Kidney (tissue), 14 donors: ENCODE measurements around the gene ZG16. TPM values are rescaled to one million over a fixed set of nuclear protein-coding genes. Genes with fewer than 3 reads are reported as not detected.
"Not testable (repeated sequence)": the region's sequence is repeated elsewhere in the genome, so short reads cannot be mapped to it uniquely, and the experiment has no call there.

Source experiments
- DNase-seq, 5 donors: peaks; one replicate each; pipeline ENCODE4 v3.0.0-alpha.2; 2013 to 2020
- FAIRE-seq: peaks from 2 replicates; lab custom pipeline; 2012; peaks lifted over from hg19 to GRCh38; lab: Jason Lieb, UNC
- H3K27ac ChIP-seq, 2 donors: one replicate each; pipeline ENCODE4 v1.7.0; 2013; ENCODE audit warnings: low read depth in 2 of 2, low read length in 2 of 2, inconsistent platforms in 1 of 2
- H3K27me3 ChIP-seq: one replicate; pipeline ENCODE4 v1.7.1; 2013; ENCODE audit warnings: low read length, inconsistent platforms; ENCODE audit not compliant: control insufficient read depth, insufficient read depth
- H3K36me3 ChIP-seq, 3 donors: one replicate each; pipeline versions ENCODE4 v1.7.0 to v1.7.1; 2013; ENCODE audit warnings: low read length in 3 of 3, control low read depth in 1 of 3, inconsistent platforms in 1 of 3; ENCODE audit not compliant: insufficient read depth in 3 of 3, control insufficient read depth in 2 of 3
- H3K4me1 ChIP-seq, 3 donors: one replicate each; pipeline versions ENCODE4 v1.7.0 to v1.7.1; 2013; ENCODE audit warnings: low read length in 3 of 3, inconsistent platforms in 1 of 3, low read depth in 1 of 3; ENCODE audit not compliant: control insufficient read depth in 2 of 3, insufficient read depth in 2 of 3
- H3K4me3 ChIP-seq, 3 donors: one replicate each; pipeline versions ENCODE4 v1.7.0 to v1.8.1; 2013; ENCODE audit warnings: low read length in 3 of 3, control low read depth in 1 of 3, inconsistent platforms in 1 of 3
- H3K9ac ChIP-seq, 3 donors: one replicate each; pipeline versions ENCODE4 v1.7.0 to v1.7.1; 2013; ENCODE audit warnings: low read length in 3 of 3, control low read depth in 1 of 3, inconsistent platforms in 1 of 3
- H3K9me3 ChIP-seq, 3 donors: one replicate each; pipeline versions ENCODE4 v1.7.0 to v1.7.1; 2013; ENCODE audit warnings: low read length in 3 of 3, control low read depth in 1 of 3, inconsistent platforms in 1 of 3; ENCODE audit not compliant: control insufficient read depth in 2 of 3, insufficient read depth in 1 of 3
- intact Hi-C: fragments of 100-400 bp; cut with DNase I; formaldehyde crosslinking; loops from one replicate; pipeline ENCODE4 v1.11.1; 2022
- polyA plus RNA-seq: library from polyadenylated mRNA; stranded (reverse); fragments of 350-450 nt; fragmentation: Illumina TruSeq; extraction: RNeasy Lipid Tissue Mini Kit (QIAGEN cat#74804); gene quantifications from one replicate; pipeline ENCODE4 v1.2.3, GENCODE V29; 2014; ENCODE audit warnings: low read depth, low replicate concordance; ENCODE audit not compliant: insufficient read depth
- total RNA-seq: library from RNA; stranded (reverse); fragmentation: NEBNext Ultra II Directional; extraction: Animal tissue kit (Norgen Biotek cat#: 25700); gene quantifications from one replicate; pipeline ENCODE4 v1.2.1, GENCODE V29; 2021
- TF ChIP-seq, protein P1 (sequence below): IDR thresholded peaks from 3 replicates; pipeline ENCODE4 v1.5.1; 2012; ENCODE audit warnings: mild to moderate bottlenecking, moderate library complexity, borderline replicate concordance; ENCODE audit not compliant: insufficient read depth; ENCODE audit errors: extremely low read depth
- donor health status: control.
- donor health status: control.
- donor health status: control.
- donor health status: control.
- donor health status: control.
- donor health status: DM: yes; HTN: yes; CAD: no.
- donor health status: Normal renal cell carcinoma (clear cell type).

Gene ZG16
- total and polyA plus RNA-seq, 2 donors from 2014 or later = not detected

DNA sequence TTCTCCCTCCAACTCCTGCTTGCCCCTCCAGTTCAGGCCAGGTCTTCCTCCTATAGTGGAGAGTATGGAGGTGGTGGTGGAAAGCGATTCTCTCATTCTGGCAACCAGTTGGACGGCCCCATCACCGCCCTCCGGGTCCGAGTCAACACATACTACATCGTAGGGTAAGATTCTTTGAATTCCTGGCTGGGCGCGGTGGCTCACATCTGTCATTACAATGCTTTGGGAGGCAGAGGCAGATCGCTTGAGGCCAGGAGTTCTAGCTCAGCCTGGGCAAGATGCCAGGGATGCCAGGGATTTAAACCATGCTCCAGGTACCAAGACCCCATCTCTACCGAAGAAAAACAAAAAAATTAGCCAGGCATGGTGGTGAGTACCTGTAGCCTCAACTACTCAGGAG lies 1.4 kb downstream of the ZG16 start:
- Histone ChIP-seq H3K36me3 (no peaks in the 10 kb centered on the region), H3K9ac (no peak overlapping the region), H3K4me3 (no peak overlapping the region), H3K27ac (no peak overlapping the region), H3K9me3 (no peaks in the 10 kb centered on the region), H3K4me1 (no peaks in the 10 kb centered on the region), H3K27me3 (no peaks in the 10 kb centered on the region)
- TF ChIP-seq, protein P1, sequence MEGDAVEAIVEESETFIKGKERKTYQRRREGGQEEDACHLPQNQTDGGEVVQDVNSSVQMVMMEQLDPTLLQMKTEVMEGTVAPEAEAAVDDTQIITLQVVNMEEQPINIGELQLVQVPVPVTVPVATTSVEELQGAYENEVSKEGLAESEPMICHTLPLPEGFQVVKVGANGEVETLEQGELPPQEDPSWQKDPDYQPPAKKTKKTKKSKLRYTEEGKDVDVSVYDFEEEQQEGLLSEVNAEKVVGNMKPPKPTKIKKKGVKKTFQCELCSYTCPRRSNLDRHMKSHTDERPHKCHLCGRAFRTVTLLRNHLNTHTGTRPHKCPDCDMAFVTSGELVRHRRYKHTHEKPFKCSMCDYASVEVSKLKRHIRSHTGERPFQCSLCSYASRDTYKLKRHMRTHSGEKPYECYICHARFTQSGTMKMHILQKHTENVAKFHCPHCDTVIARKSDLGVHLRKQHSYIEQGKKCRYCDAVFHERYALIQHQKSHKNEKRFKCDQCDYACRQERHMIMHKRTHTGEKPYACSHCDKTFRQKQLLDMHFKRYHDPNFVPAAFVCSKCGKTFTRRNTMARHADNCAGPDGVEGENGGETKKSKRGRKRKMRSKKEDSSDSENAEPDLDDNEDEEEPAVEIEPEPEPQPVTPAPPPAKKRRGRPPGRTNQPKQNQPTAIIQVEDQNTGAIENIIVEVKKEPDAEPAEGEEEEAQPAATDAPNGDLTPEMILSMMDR = no peak
- no peak for FAIRE-seq
- DNase-seq = no peak
- intact Hi-C loops = no loop called here

DNA sequence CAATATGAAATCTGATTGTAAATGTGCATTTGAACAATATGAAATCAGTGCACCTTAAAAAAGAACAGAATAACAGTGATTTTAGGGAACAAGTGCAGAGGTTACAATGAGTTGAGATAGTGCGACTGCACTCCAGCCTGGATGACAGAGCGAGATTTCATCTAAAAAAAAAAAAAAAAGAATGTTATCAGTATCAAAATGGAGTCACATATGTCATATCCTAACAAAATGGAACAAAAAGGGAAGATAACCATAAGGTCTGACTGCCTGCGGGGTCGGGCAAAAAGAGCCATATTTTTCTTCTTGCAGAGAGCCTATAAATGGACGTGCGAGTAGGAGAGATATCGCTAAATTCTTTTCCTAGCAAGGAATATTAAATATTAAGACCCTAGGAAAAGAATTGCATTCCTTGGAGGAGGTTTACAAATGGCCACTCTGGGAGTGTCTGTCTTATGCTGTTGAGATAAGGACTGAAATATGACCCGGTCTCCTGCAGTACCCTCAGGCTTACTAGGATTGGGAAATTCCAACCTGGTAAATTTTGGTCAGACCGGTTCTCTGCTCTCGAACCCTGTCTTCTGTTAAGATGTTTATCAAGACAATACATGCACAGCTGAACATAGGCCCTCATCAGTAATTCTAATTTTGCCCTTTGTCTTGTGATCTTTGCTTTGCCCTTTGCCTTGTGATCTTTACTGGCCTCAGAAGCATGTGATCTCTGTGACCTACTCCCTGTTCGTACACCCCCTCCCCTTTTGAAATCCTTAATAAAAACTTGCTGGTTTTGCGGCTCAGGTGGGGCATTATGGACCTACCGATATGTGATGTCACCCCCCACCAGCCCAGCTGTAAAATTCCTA lies 5.3 kb downstream of the ZG16 start:
- H3K9ac ChIP-seq, H3K4me1 ChIP-seq, FAIRE-seq, H3K36me3 ChIP-seq, H3K27me3 ChIP-seq, intact Hi-C loops, H3K9me3 ChIP-seq, H3K4me3 ChIP-seq, H3K27ac ChIP-seq: not testable (repeated sequence)
- peak in 2 of 5 donors; percentile 20 to 22 for DNase-seq

DNA sequence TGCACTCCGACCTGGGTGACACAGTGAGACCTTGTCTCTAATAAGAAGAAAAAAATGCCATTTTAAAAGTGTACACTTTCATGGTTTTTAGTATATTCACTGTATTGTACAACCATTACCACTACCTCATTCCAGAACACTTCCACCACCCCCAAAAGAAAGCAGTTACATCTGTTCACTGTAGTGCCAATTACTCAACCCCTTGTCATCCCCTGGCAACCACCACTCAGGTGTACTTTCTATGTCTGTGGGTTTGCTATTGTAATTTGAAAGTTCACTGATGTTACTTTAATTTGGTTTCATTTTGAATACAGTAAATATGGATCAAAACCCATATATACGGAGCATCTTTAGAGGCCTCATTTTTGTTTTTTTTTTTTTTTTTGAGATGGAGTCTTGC lies 6.1 kb downstream of the ZG16 start:
- no peaks in the 10 kb centered on the region for H3K27me3 ChIP-seq
- TF ChIP-seq, protein P1 = no peak
- intact Hi-C loops = no loop called here
- no peak overlapping the region for H3K27ac ChIP-seq
- DNase-seq (no peak), FAIRE-seq (no peak)
- H3K9me3 ChIP-seq = no peaks in the 10 kb centered on the region
- H3K4me1 ChIP-seq = peaks cover 0 to 3% (median 0%) of the 10 kb centered on the region in 3 donors
- H3K36me3 ChIP-seq = no peaks in the 10 kb centered on the region
- H3K4me3 ChIP-seq = no peak overlapping the region
- no peak overlapping the region for H3K9ac ChIP-seq

DNA sequence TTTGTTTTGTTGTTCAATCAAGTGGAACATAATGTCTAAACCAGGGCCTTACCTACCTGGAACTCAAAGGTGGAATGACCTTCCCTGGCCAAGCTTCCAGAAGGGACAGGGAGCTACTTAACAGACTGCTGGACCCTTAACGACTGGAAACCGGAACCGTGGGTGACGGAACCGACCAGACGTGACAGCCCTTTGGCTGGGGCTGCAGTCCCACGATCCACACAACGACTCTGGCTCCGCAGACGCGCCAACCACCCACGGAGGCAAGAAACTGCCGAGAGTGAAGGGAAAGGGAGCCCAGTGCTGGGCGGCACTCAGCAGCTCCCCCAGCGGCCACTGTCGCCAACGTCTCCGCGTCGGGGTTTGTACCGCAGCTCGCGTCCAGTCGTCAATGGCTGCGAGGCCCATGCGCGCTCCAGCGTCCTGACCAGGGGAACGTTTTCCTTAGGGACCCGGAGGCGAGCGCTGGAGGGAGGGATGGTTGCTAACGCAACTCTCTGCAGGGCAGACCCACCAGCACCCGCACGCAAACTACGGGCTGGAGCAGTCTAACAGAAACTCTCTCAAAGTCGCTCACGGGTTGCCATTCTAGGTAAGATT lies 6.9 kb downstream of the ZG16 start:
- DNase-seq (peak; percentile 74 to 94 (median 81)), FAIRE-seq (no peak)
- Histone ChIP-seq H3K9me3 (no peaks in the 10 kb centered on the region), H3K9ac (peak overlapping the region in 2 of 3 donors; percentile 38 to 56), H3K36me3 (no peaks in the 10 kb centered on the region), H3K27me3 (no peaks in the 10 kb centered on the region), H3K4me3 (peak overlapping the region; percentile 34 to 49 (median 49)), H3K4me1 (peaks cover 0 to 3% (median 3%) of the 10 kb centered on the region in 3 donors), H3K27ac (peak overlapping the region; percentile 47 to 76)
- intact Hi-C loops = no loop called here
- TF ChIP-seq, protein P1 = peak; percentile 71

DNA sequence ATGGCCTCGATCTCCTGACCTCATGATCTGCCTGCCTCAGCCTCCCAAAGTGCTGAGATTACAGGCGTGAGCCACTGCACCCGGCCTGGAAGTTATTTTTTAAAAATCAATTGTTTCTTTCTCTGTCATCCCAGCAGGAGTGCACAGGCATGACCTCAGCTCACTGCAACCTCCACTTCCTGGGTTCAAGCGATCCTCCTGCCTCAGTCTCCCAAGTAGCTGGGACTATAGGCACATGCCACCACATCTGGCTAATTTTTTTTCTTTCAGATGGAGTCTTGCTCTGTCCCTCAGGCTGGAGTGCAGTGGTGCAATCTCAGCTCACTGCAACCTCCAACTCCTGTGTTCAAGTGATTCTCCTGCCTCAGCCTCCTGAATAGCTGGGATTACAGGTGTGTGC lies 9.1 kb downstream of the ZG16 start:
- FAIRE-seq, DNase-seq, intact Hi-C loops, H3K27me3 ChIP-seq, H3K9ac ChIP-seq, H3K36me3 ChIP-seq, H3K4me3 ChIP-seq, H3K9me3 ChIP-seq, H3K27ac ChIP-seq: not testable (repeated sequence)
- peaks cover 0 to 14% (median 3%) of the 10 kb centered on the region in 3 donors for H3K4me1 ChIP-seq
